Liver (tissue), 3 donors: ENCODE data around the gene NADSYN1.

Source experiments
- ATF3 ChIP-seq: IDR thresholded peaks from 2 replicates; pipeline ENCODE4 v1.6.1; 2016; ENCODE audit warnings: antibody characterized with exemption
- CTCF ChIP-seq: fragments of 150-350 bp; IDR thresholded peaks from 2 replicates; pipeline ENCODE4 v1.5.1; 2017; ENCODE audit warnings: improper control_type of control experiment, low read depth, low read length; ENCODE audit not compliant: missing input control
- RXRA ChIP-seq, 2 donors: IDR thresholded peaks; 2 replicates each; pipeline ENCODE4 v1.6.1; 2017 to 2018; ENCODE audit warnings: antibody characterized with exemption in 2 of 2, mild to moderate bottlenecking in 1 of 2
- TAF1 ChIP-seq: conservative IDR thresholded peaks from 2 replicates; pipeline ENCODE4 v1.6.1; 2016; ENCODE audit warnings: antibody characterized with exemption, mild to moderate bottlenecking
- TF ChIP-seq, protein P1 (sequence below): IDR thresholded peaks from 2 replicates; pipeline ENCODE4 v1.6.1; 2016; ENCODE audit warnings: antibody characterized with exemption
- donor health status: healthy.
- donor health status: healthy.

DNA sequence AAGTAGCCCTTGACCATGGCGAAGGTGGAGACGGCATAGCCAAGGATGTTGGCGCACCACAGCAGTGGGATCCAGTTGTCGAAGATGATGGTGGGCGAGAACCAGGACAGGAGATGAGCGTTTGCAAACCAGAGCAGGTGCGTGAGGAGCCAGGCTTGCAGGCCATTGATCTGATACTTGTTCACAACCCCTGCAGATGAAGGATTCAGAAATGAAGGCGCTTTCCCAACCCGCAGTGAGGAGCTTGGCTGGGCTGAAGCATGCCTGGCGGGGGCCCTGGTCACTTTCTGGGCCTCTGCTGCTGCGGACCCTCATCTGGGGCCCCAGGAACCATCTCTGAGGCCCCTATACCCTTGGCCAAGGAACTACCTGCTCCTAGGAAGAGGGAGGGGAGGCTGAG is 11.8 kb upstream of the NADSYN1 start:
- no peak for TF ChIP-seq CTCF
- TF ChIP-seq, protein P1, sequence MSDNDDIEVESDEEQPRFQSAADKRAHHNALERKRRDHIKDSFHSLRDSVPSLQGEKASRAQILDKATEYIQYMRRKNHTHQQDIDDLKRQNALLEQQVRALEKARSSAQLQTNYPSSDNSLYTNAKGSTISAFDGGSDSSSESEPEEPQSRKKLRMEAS = no peak
- no peak for TF ChIP-seq TAF1
- TF ChIP-seq ATF3 = no peak
- TF ChIP-seq RXRA (IDR thresholded peaks at IDR 0.05) = no peak
